SJSA1 (cell line): Measurements from ENCODE around the gene PTX3. TPM values are rescaled to one million over a fixed set of nuclear protein-coding genes. Genes with fewer than 3 reads are reported as not detected.

Experiments used
- DNase-seq, 2 experiments: peaks; one replicate each; pipeline ENCODE4 v3.0.0-alpha.2; 2015 to 2020; ENCODE audit warnings: low spot score in 2 of 2, low read depth in 1 of 2
- H3K27ac ChIP-seq: fragments of 250-450 bp; sonication (Bioruptor Pico); 2 replicates; pipeline ENCODE4 v1.5.1; 2020; ENCODE audit warnings: mild to moderate bottlenecking, moderate library complexity
- H3K27me3 ChIP-seq: fragments of 250-450 bp; sonication (Bioruptor Pico); replicated peaks from 2 replicates; pipeline ENCODE4 v1.5.1; 2020; ENCODE audit warnings: mild to moderate bottlenecking, moderate library complexity
- H3K36me3 ChIP-seq: fragments of 250-450 bp; sonication (Bioruptor Pico); 2 replicates; pipeline ENCODE4 v1.5.1; 2020; ENCODE audit warnings: mild to moderate bottlenecking
- H3K4me1 ChIP-seq: fragments of 250-450 bp; sonication (Bioruptor Pico); replicated peaks from 2 replicates; pipeline ENCODE4 v1.6.1; 2021; ENCODE audit warnings: mild to moderate bottlenecking
- H3K4me3 ChIP-seq: fragments of 250-450 bp; sonication (Bioruptor Pico); 2 replicates; pipeline ENCODE4 v1.5.1; 2020; ENCODE audit warnings: mild to moderate bottlenecking
- H3K9me3 ChIP-seq: fragments of 250-450 bp; sonication (Bioruptor Pico); replicated peaks from 2 replicates; pipeline ENCODE4 v1.5.1; 2020; ENCODE audit warnings: mild to moderate bottlenecking
- total RNA-seq: library from RNA; depleted of rRNA; stranded (reverse); fragments of >200 nt; shearing (Covaris generic); gene quantifications from 2 replicates; pipeline ENCODE4 v1.2.3, GENCODE V29; 2014

PTX3 gene
- total RNA-seq, 1 experiment from 2014 or later: 10.5 TPM

GRCh38 chr3:157409516-157409915, 27.1 kb upstream of the PTX3 start:
- DNase-seq: no peak
- Histone ChIP-seq H3K27ac (no peak overlapping the region), H3K27me3 (no peaks in the 10 kb centered on the region), H3K4me3 (no peak overlapping the region), H3K36me3 (no peaks in the 10 kb centered on the region), H3K9me3 (no peaks in the 10 kb centered on the region), H3K4me1 (no peaks in the 10 kb centered on the region)

- no peak overlapping the region for H3K27ac ChIP-seq
- H3K4me1 ChIP-seq: no peaks in the 10 kb centered on the region
- no peak overlapping the region for H3K4me3 ChIP-seq
- no peaks in the 10 kb centered on the region for H3K36me3 ChIP-seq
- H3K27me3 ChIP-seq: no peaks in the 10 kb centered on the region
- no peak for DNase-seq
- no peaks in the 10 kb centered on the region for H3K9me3 ChIP-seq
These were observed 25.7 kb upstream of the PTX3 start for GRCh38 chr3:157410945-157411344.

- Histone ChIP-seq H3K4me1 (peaks cover 4% of the 10 kb centered on the region), H3K27me3 (no peaks in the 10 kb centered on the region), H3K4me3 (no peak overlapping the region), H3K9me3 (no peaks in the 10 kb centered on the region), H3K36me3 (no peaks in the 10 kb centered on the region), H3K27ac (no peak overlapping the region)
- no peak for DNase-seq
These were observed 24.3 kb upstream of the PTX3 start for GRCh38 chr3:157412323-157412855.

- Histone ChIP-seq H3K27ac (no peak overlapping the region), H3K4me1 (peaks cover 14% of the 10 kb centered on the region), H3K9me3 (no peaks in the 10 kb centered on the region), H3K36me3 (peaks cover 4% of the 10 kb centered on the region; the same call in 1 of the 2 replicates), H3K27me3 (no peaks in the 10 kb centered on the region), H3K4me3 (no peak overlapping the region)
- DNase-seq: no peak
These were observed 21.8 kb upstream of the PTX3 start for GRCh38 chr3:157414861-157415260.

- H3K27me3 ChIP-seq: no peaks in the 10 kb centered on the region
- H3K4me1 ChIP-seq: peaks cover 14% of the 10 kb centered on the region
- H3K9me3 ChIP-seq: no peaks in the 10 kb centered on the region
- no peak overlapping the region for H3K4me3 ChIP-seq
- DNase-seq: no peak
- no peak overlapping the region for H3K27ac ChIP-seq
- peaks cover 4% of the 10 kb centered on the region; the same call in 1 of the 2 replicates for H3K36me3 ChIP-seq
These were observed 20.1 kb upstream of the PTX3 start for GRCh38 chr3:157416347-157417087.

GRCh38 chr3:157417247-157417646, 19.4 kb upstream of the PTX3 start:
- H3K36me3 ChIP-seq: peaks cover 4% of the 10 kb centered on the region; the same call in 1 of the 2 replicates
- H3K4me1 ChIP-seq: peaks cover 14% of the 10 kb centered on the region
- H3K4me3 ChIP-seq: no peak overlapping the region
- no peaks in the 10 kb centered on the region for H3K27me3 ChIP-seq
- DNase-seq: peak; percentile 38 to 47
- peak overlapping the region; percentile 63 for H3K27ac ChIP-seq
- H3K9me3 ChIP-seq: no peaks in the 10 kb centered on the region

GRCh38 chr3:157418104-157418503, 18.5 kb upstream of the PTX3 start:
- Histone ChIP-seq H3K27me3 (no peaks in the 10 kb centered on the region), H3K4me3 (no peak overlapping the region), H3K36me3 (peaks cover 4% of the 10 kb centered on the region; the same call in 1 of the 2 replicates), H3K9me3 (no peaks in the 10 kb centered on the region), H3K27ac (peak overlapping the region; percentile 63), H3K4me1 (peaks cover 16% of the 10 kb centered on the region)
- no peak for DNase-seq

GRCh38 chr3:157420606-157421130, 16.0 kb upstream of the PTX3 start:
- no peak overlapping the region for H3K4me3 ChIP-seq
- H3K9me3 ChIP-seq: no peaks in the 10 kb centered on the region
- H3K4me1 ChIP-seq: peaks cover 24% of the 10 kb centered on the region
- no peak for DNase-seq
- H3K36me3 ChIP-seq: peaks cover 4% of the 10 kb centered on the region; the same call in 1 of the 2 replicates
- no peaks in the 10 kb centered on the region for H3K27me3 ChIP-seq
- no peak overlapping the region for H3K27ac ChIP-seq

- H3K4me1 ChIP-seq: peaks cover 11% of the 10 kb centered on the region
- H3K36me3 ChIP-seq: peaks cover 4% of the 10 kb centered on the region
- H3K4me3 ChIP-seq: no peak overlapping the region
- H3K27me3 ChIP-seq: no peaks in the 10 kb centered on the region
- H3K27ac ChIP-seq: no peak overlapping the region
- DNase-seq: peak in 1 of 2 experiments; percentile 15
- no peaks in the 10 kb centered on the region for H3K9me3 ChIP-seq
These were observed 13.3 kb upstream of the PTX3 start for GRCh38 chr3:157423337-157423736.

- Histone ChIP-seq H3K27me3 (no peaks in the 10 kb centered on the region), H3K27ac (no peak overlapping the region), H3K4me3 (no peak overlapping the region), H3K36me3 (peaks cover 4% of the 10 kb centered on the region), H3K4me1 (peaks cover 16% of the 10 kb centered on the region), H3K9me3 (no peaks in the 10 kb centered on the region)
- DNase-seq: no peak
These were observed 8.7 kb upstream of the PTX3 start for GRCh38 chr3:157427901-157428300.

- H3K27me3 ChIP-seq: no peaks in the 10 kb centered on the region
- no peaks in the 10 kb centered on the region for H3K9me3 ChIP-seq
- no peak overlapping the region for H3K27ac ChIP-seq
- H3K4me3 ChIP-seq: no peak overlapping the region
- no peak for DNase-seq
- peaks cover 7% of the 10 kb centered on the region for H3K4me1 ChIP-seq
- H3K36me3 ChIP-seq: peaks cover 4% of the 10 kb centered on the region
These were observed 7.8 kb upstream of the PTX3 start for GRCh38 chr3:157428853-157429252.

GRCh38 chr3:157429708-157430107, 6.9 kb upstream of the PTX3 start:
- DNase-seq: peak in 1 of 2 experiments; percentile 10
- Histone ChIP-seq H3K9me3 (no peaks in the 10 kb centered on the region), H3K4me1 (peaks cover 6% of the 10 kb centered on the region; the same call in 1 of the 2 replicates), H3K4me3 (no peak overlapping the region), H3K27ac (peak overlapping the region; percentile 26), H3K27me3 (no peaks in the 10 kb centered on the region), H3K36me3 (peaks cover 4% of the 10 kb centered on the region)

- Histone ChIP-seq H3K4me3 (peak overlapping the region; percentile 78), H3K36me3 (peaks cover 14% of the 10 kb centered on the region), H3K27me3 (no peaks in the 10 kb centered on the region), H3K4me1 (peaks cover 24% of the 10 kb centered on the region), H3K9me3 (no peaks in the 10 kb centered on the region; the same call in 1 of the 2 replicates), H3K27ac (no peak overlapping the region; the same call in 1 of the 2 replicates)
- no peak for DNase-seq
These were observed 1.6 kb downstream of the PTX3 start for GRCh38 chr3:157438194-157438730.

GRCh38 chr3:157441102-157441624, 4.5 kb downstream of the PTX3 start:
- Histone ChIP-seq H3K27ac (no peak overlapping the region), H3K9me3 (no peaks in the 10 kb centered on the region; the same call in 1 of the 2 replicates), H3K4me3 (no peak overlapping the region), H3K27me3 (no peaks in the 10 kb centered on the region), H3K4me1 (peaks cover 24% of the 10 kb centered on the region), H3K36me3 (peaks cover 14% of the 10 kb centered on the region)
- DNase-seq: no peak
